HFFc6 (cell line): ENCODE measurements around the gene FAF2. TPM values are rescaled to one million over a fixed set of nuclear protein-coding genes. Genes with fewer than 3 reads are reported as not detected.
A peak's percentile ranks its signal among the peaks of the same experiment; 100 is the strongest.

Experiments
- DNase-seq: peaks from one replicate; pipeline ENCODE4 v3.0.0-alpha.2; 2018
- H3K27ac Mint-ChIP-seq: 2 replicates; pipeline ENCODE4 v1.8.0; 2020; ENCODE audit warnings: mild to moderate bottlenecking, mixed read lengths
- H3K27me3 Mint-ChIP-seq: 2 replicates; pipeline ENCODE4 v1.8.0; 2021; ENCODE audit warnings: mild to moderate bottlenecking, moderate library complexity, mixed read lengths; ENCODE audit not compliant: insufficient read depth
- H3K36me3 Mint-ChIP-seq: 2 replicates; pipeline ENCODE4 v1.8.0; 2021; ENCODE audit warnings: low read depth, mixed read lengths
- H3K4me1 Mint-ChIP-seq: 2 replicates; pipeline ENCODE4 v1.8.0; 2020; ENCODE audit warnings: low read depth, mixed read lengths
- H3K4me3 Mint-ChIP-seq: 2 replicates; pipeline ENCODE4 v1.8.0; 2020; ENCODE audit warnings: mild to moderate bottlenecking, moderate library complexity, mixed read lengths
- H3K9me3 Mint-ChIP-seq: 2 replicates; pipeline ENCODE4 v1.8.0; 2020; ENCODE audit warnings: mild to moderate bottlenecking, mixed read lengths
- CTCF ChIP-seq: fragments of 200-600 bp; sonication (generic); IDR thresholded peaks from 2 replicates; pipeline ENCODE4 v1.5.0; 2021; ENCODE audit warnings: antibody characterized with exemption, mild to moderate bottlenecking
- total RNA-seq, 6 experiments: library from RNA; stranded (reverse); fragmentation: NEBNext Ultra II Directional; extraction: Animal tissue kit (Norgen Biotek cat#: 25700); gene quantifications; 2 replicates in 1 of 6; 3 replicates in 5 of 6; pipeline ENCODE4 v1.2.3, GENCODE V29; 2021

FAF2 gene
- total RNA-seq, 6 experiments from 2014 or later: 43.4 to 53.1 (median 49.3) TPM

DNA sequence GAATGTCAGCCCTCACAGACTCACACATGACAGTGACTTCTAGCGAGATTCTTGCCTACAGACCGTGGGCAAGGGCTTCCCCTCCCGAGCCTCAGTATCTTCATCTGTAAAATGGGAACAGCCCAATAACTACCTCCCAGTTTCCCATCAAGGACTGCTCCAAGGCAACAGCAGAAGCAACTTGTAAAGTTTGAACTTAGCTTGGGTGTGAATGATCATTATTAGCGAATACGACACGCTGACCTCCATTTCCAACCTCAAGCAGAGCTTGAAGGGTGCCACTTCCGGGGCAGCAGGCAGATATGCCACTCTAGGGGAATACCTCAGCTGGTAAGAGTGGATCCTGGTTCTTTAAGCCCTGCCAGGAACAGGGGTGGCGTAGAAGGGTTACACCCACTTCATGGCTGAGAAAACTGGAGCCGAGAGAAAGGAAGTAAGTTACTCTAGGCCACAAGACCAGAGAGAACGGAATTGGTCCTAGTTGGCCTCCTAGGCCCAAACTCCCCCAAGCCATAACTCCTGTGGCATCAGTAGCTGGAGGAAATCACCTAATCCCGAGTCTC is 87.0 kb downstream of the FAF2 start:
- Mint-ChIP-seq H3K36me3 (no peaks in the 10 kb centered on the region), H3K9me3 (no peaks in the 10 kb centered on the region), H3K4me1 (peaks cover 43% of the 10 kb centered on the region), H3K4me3 (peak overlapping the region; percentile 95), H3K27me3 (no peaks in the 10 kb centered on the region; the same call in 1 of the 2 replicates), H3K27ac (peak overlapping the region; percentile 98; the same call in 1 of the 2 replicates)
- DNase-seq: no peak
- TF ChIP-seq CTCF: no peak

DNA sequence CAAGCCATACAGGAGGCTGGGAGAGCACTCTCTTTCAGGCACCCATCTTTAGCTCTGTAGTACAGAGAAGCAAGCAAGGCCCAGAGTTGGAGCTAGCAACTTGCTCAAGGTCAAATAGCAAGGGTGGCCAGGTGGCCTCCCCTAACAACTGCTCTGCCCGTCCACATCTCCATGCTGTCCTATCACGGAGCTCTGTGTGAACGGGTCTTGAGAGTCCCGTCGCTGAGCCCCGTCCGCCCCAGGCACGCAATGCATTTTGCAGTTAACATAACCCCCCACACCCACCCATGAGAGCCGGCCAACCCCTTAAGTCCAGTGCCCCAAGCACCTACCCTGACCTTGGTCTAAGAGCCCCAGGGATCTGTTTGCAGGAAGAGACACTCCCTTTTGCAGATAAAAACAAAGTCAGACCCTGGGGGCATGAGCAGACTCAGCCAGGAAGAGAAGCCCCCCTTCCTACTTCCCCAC is 87.5 kb downstream of the FAF2 start:
- Mint-ChIP-seq H3K4me3 (peak overlapping the region; percentile 95), H3K4me1 (peaks cover 43% of the 10 kb centered on the region), H3K9me3 (no peaks in the 10 kb centered on the region), H3K27ac (peak overlapping the region; percentile 98), H3K27me3 (no peaks in the 10 kb centered on the region; the same call in 1 of the 2 replicates), H3K36me3 (no peaks in the 10 kb centered on the region)
- no peak for TF ChIP-seq CTCF
- DNase-seq: no peak

DNA sequence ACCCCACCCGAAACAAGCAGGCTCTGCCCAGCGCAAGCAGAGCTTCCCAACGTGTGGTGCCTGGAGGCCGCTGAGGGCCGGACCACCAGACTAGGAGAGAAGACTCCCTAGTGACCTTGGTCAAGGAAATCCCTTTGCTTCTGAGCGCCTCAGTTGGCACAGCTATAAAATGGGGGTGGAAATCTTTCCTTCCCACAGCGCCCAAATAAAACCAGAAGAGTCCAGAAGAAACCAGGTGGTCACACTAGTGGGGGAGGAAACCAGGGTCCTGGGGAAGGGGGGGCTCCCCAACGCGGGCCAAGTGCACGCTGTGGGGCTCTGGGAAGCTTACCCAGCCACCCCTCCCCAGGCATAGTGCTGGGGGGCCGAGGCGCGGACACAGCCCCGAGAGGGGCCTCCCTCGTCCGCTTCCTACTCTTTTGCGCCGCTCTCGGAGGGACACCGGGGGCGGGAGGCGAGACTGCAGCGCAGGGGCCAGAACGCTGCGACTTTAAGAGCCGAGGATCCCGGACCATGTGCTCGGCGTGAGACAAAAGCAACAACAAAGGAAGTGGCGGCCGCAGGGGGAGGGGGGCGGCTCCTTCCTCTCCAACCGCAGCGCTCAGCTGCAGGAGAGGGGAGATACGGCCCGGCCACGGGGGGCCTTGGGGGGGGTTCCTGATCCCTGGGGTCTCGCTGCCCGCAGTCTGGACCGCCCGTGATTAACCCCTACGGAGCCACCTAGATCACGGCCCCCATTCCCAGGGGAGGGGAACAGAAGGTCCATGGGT is 88.1 kb downstream of the FAF2 start:
- H3K4me1 Mint-ChIP-seq: peaks cover 43% of the 10 kb centered on the region
- peak overlapping the region; percentile 95 for H3K4me3 Mint-ChIP-seq
- peak overlapping the region; percentile 98 for H3K27ac Mint-ChIP-seq
- no peaks in the 10 kb centered on the region; the same call in none of the 2 replicates for H3K27me3 Mint-ChIP-seq
- peak; percentile 51 for DNase-seq
- no peak for TF ChIP-seq CTCF
- no peaks in the 10 kb centered on the region for H3K9me3 Mint-ChIP-seq
- no peaks in the 10 kb centered on the region for H3K36me3 Mint-ChIP-seq

GRCh38 chr5:176536902-176537553 is 88.8 kb downstream of the FAF2 start, which contains the start of gene RNF44:
RNF44 (minus strand) TSS chr5:176537402; CDS start chr5:176532472, 4,930 bp downstream.
- no peak for TF ChIP-seq CTCF
- peak; percentile 96 for DNase-seq
- no peaks in the 10 kb centered on the region for H3K36me3 Mint-ChIP-seq
- H3K27me3 Mint-ChIP-seq: peaks cover 6% of the 10 kb centered on the region
- H3K27ac Mint-ChIP-seq: peak within 1 kb of the TSS; percentile 98
- H3K4me1 Mint-ChIP-seq: peaks cover 51% of the 10 kb centered on the region
- no peaks in the 10 kb centered on the region for H3K9me3 Mint-ChIP-seq
- peak within 1 kb of the TSS; percentile 95 for H3K4me3 Mint-ChIP-seq

DNA sequence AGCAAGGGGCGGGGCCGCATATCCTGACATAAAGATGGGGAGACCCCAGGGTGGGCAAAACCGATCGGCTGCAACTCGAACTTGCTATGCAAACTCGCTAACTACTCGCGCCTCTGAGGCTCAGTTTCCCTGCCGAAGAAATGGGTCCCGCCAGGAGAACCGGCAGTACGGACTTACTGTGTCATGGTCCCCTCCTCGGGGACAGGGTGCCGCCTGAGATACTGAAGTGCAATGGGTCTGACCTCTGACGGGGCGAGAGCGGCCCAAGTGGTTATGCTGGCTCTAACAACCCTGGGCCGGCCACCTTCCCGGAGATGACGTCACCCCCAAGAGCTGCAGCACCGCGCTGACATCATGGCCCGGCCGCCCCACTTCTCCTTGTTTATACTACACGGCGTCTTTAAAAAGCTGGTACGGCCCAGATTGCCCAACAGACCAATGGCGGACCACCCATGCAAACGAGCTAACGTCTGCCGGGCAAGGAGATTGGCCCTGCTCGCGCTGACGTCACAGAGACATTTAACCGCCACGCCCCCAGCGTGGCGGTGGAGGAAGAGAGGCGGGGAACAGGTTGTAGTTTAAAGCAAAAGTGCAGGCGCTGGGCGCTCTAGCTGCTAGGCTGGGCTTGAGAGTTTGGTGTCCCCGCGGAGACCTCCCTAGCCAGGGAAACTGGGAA is 89.5 kb downstream of the FAF2 start:
- H3K4me1 Mint-ChIP-seq: peaks cover 51% of the 10 kb centered on the region
- peaks cover 8% of the 10 kb centered on the region for H3K27me3 Mint-ChIP-seq
- peak overlapping the region; percentile 95 for H3K4me3 Mint-ChIP-seq
- peak overlapping the region; percentile 98 for H3K27ac Mint-ChIP-seq
- DNase-seq: peak; percentile 100
- H3K36me3 Mint-ChIP-seq: no peaks in the 10 kb centered on the region
- TF ChIP-seq CTCF: no peak
- no peaks in the 10 kb centered on the region for H3K9me3 Mint-ChIP-seq
